ENCODE data around the gene TBC1D10A. TPM values are rescaled to one million over a fixed set of nuclear protein-coding genes. Genes with fewer than 3 reads are reported as not detected.

TBC1D10A gene
- polyA plus RNA-seq, 1 of the 3 experiments (the other 2 are of a cell fraction) = 15.3 TPM

GRCh38 chr22:30262112-30262511, 64.6 kb downstream of the TBC1D10A start:
- CTCF ChIA-PET = interaction anchor here (1.4 to 5.6 kb wide), 5 partner anchors 21 to 150 kb away, joined by 4 to 43 read pairs (median 5); partner anchors contain the start of gene RNF215
- POLR2A ChIA-PET = no interaction called here

More at GRCh38 chr22:30262112-30262511, 64.6 kb downstream of the TBC1D10A start:
- H3K36me3 ChIP-seq (replicated peaks in 1 of 2; ENCODE audit: control insufficient read depth in 1 of 2, insufficient read depth in 2 of 2, low read length in 1 of 2) = no peaks in the 10 kb centered on the region
- H4K20me1 ChIP-seq (ENCODE audit: insufficient read depth) = no peaks in the 10 kb centered on the region
- no peaks in the 10 kb centered on the region for H3F3A ChIP-seq (replicated peaks; ENCODE audit: insufficient read depth)
- no peaks in the 10 kb centered on the region for H3K9me3 ChIP-seq
- H3K27ac ChIP-seq (ENCODE audit: low read depth in 2 of 2, low read length in 1 of 2) = no peak overlapping the region
- H3K9me2 ChIP-seq = no peaks in the 10 kb centered on the region
- peaks cover 3 to 5% of the 10 kb centered on the region in 2 experiments; a peak in 2 of 4 replicates for H3K4me1 ChIP-seq (ENCODE audit: control insufficient read depth in 1 of 2, insufficient read depth in 2 of 2, low read depth in 1 of 2, low read length in 1 of 2)
- H2AFZ ChIP-seq (ENCODE audit: low read depth) = no peak overlapping the region
- TF ChIP-seq PBX3 (IDR thresholded peaks at IDR 0.05) (no peak), CHD2 (IDR thresholded peaks at IDR 0.05; ENCODE audit: low read length, partially characterized antibody) (no peak), USF1 (IDR thresholded peaks at IDR 0.05; ENCODE audit: borderline replicate concordance, low read depth) (no peak), RFX5 (IDR thresholded peaks at IDR 0.05; ENCODE audit: low read length) (no peak), FOXM1 (IDR thresholded peaks at IDR 0.05; ENCODE audit: low read depth) (no peak), JUND (IDR thresholded peaks at IDR 0.05) (no peak), REST (IDR thresholded peaks at IDR 0.05; ENCODE audit: low read depth, low read length) (no peak), TAF1 (IDR thresholded peaks at IDR 0.05; ENCODE audit: borderline replicate concordance, low read depth, low read length) (no peak), EP300 (IDR thresholded peaks at IDR 0.05; ENCODE audit: borderline replicate concordance in 1 of 2, low read depth in 1 of 2, low read length in 1 of 2) (no peak), RAD21 (IDR thresholded peaks at IDR 0.05; ENCODE audit: low read length) (no peak), YY1 (IDR thresholded peaks at IDR 0.05; ENCODE audit: low read depth) (no peak), TCF12 (IDR thresholded peaks at IDR 0.05) (no peak)
- H3K27me3 ChIP-seq (ENCODE audit: insufficient read depth) = no peaks in the 10 kb centered on the region
- no peak for DNase-seq
- no peak overlapping the region for H3K4me2 ChIP-seq
- H3K4me3 ChIP-seq (ENCODE audit: low read depth in 2 of 2, low read length in 1 of 2) = no peak overlapping the region
- no peak overlapping the region for H3K9ac ChIP-seq
- WGBS (ENCODE audit: low lambda C conversion rate) = 94% methylated on average over 4 of the region's 4 CpGs
- H3K79me2 ChIP-seq (ENCODE audit: insufficient read depth) = no peaks in the 10 kb centered on the region
